Limb (tissue), 2 donors: ENCODE measurements around the gene UBR1.
"Not testable (repeated sequence)": the region's sequence is repeated elsewhere in the genome, so short reads cannot be mapped to it uniquely, and the experiment has no call there.

Experiments used
- DNase-seq, 2 donors: peaks; one replicate each; pipeline ENCODE4 v3.0.0-alpha.2; 2016; ENCODE audit errors: extremely low spot score in 2 of 2

The UBR1 gene

GRCh38 chr15:42915654-42916315 lies 190.1 kb downstream of the UBR1 start:
- DNase-seq, result no peak

- no peak for DNase-seq
Measured at GRCh38 chr15:42914728-42915497, 190.9 kb downstream of the UBR1 start.

GRCh38 chr15:42911058-42911592 lies 194.7 kb downstream of the UBR1 start:
- no peak for DNase-seq

- DNase-seq, result no peak
Measured at GRCh38 chr15:42908538-42908937, 197.3 kb downstream of the UBR1 start.

- no peak for DNase-seq
Measured at GRCh38 chr15:42903388-42904324, 202.2 kb downstream of the UBR1 start.

- DNase-seq, result not testable (repeated sequence)
Measured at GRCh38 chr15:42893911-42894310, 211.9 kb downstream of the UBR1 start.
